Adrenal gland (tissue), 12 donors: ENCODE results near the gene RET. TPM values are rescaled to one million over a fixed set of nuclear protein-coding genes. Genes with fewer than 3 reads are reported as not detected.

Source experiments
- DNase-seq, 7 donors: peaks; one replicate each; pipeline ENCODE4 v3.0.0-alpha.2; 2019 to 2020
- H3K27ac ChIP-seq, 5 donors: fragments of 200-600 bp; sonication (generic) in 4 of 5; 1 replicate in 3 of 5; 2 replicates in 2 of 5; pipeline versions ENCODE4 v1.5.1 to v1.8.0; 2016 to 2020; ENCODE audit warnings: mild to moderate bottlenecking in 1 of 5
- H3K27me3 ChIP-seq: fragments of 200-600 bp; 2 replicates; pipeline ENCODE4 v1.8.0; 2021
- H3K36me3 ChIP-seq, 2 donors: fragments of 200-600 bp; replicated peaks in 1 of 2; 1 replicate in 1 of 2; 2 replicates in 1 of 2; pipeline versions ENCODE4 v1.5.1 to v1.8.0; 2018 to 2022
- H3K4me1 ChIP-seq, 2 donors: fragments of 200-600 bp; replicated peaks in 1 of 2; 1 replicate in 1 of 2; 2 replicates in 1 of 2; pipeline versions ENCODE4 v1.5.1 to v1.8.0; 2018 to 2021
- H3K4me3 ChIP-seq, 4 donors: fragments of 200-600 bp; sonication (generic) in 3 of 4; one replicate each; pipeline ENCODE4 v1.5.1; 2016 to 2018
- H3K9me3 ChIP-seq, 3 donors: fragments of 200-600 bp; sonication (generic) in 1 of 3; replicated peaks in 1 of 3; 1 replicate in 2 of 3; 2 replicates in 1 of 3; pipeline versions ENCODE4 v1.5.1 to v1.8.0; 2016 to 2021
- POLR2A ChIP-seq, 2 donors: fragments of 450-650 bp; IDR thresholded peaks; one replicate each; pipeline ENCODE4 v1.6.1; 2017; ENCODE audit warnings: antibody characterized with exemption in 2 of 2, mild to moderate bottlenecking in 2 of 2, moderate library complexity in 1 of 2
- WGBS, 4 donors: extraction: QIAGEN DNeasy Blood & Tissue Kit in 2 of 4; methylation state at CpG; one replicate each; pipeline versions ENCODE4 v1.1.5 to v1.1.7; 2013 to 2017; 5-methylcytosine and 5-hydroxymethylcytosine counted together
- intact Hi-C, 2 donors: fragments of 100-400 bp; cut with DNase I; formaldehyde crosslinking; loops; one replicate each; pipeline versions ENCODE4 v1.14.1 to v1.15.0; 2022 to 2023
- polyA plus RNA-seq, 3 donors: library from polyadenylated mRNA; stranded (reverse); fragments of 200-250 nt in 2 of 3; fragments of 350-450 nt in 1 of 3; fragmentation: Illumina TruSeq in 1 of 3; extraction: RNeasy Lipid Tissue Mini Kit (QIAGEN cat#74804) in 1 of 3; gene quantifications; one replicate each; pipeline ENCODE4 v1.2.3, GENCODE V29; 2013 to 2014
- total RNA-seq, 9 donors: library from RNA; depleted of rRNA in 4 of 9; stranded (reverse); fragments of >200 nt in 4 of 9; fragments of 120-200 nt in 1 of 9; fragmentation: NEBNext Ultra II Directional in 1 of 9; extraction: Animal tissue kit (Norgen Biotek cat#: 25700) in 1 of 9; gene quantifications; one replicate each; pipeline versions ENCODE4 v1.1.0 to v1.2.4, GENCODE V29; 2013 to 2023
- TF ChIP-seq, protein P1 (sequence below), 6 experiments: fragments of 450-650 bp in 4 of 6; fragments of 200-600 bp in 2 of 6; sonication (generic) in 1 of 6; IDR thresholded peaks; 1 replicate in 5 of 6; 2 replicates in 1 of 6; pipeline versions ENCODE4 v1.5.1 to v1.8.0; 2016 to 2021; ENCODE audit warnings: antibody characterized with exemption in 6 of 6, mild to moderate bottlenecking in 2 of 6, moderate library complexity in 1 of 6
- donor health status: healthy with polysubstance abuse.
- donor health status: Bipolar disorder and iron deficiency.
- donor health status: DM: yes; HTN: yes; CAD: no.
- donor health status: DM: no; HTN: no; CAD: no.
- donor health status: DM: no; HTN: no; CAD: no.
- donor health status: DM: yes; HTN: yes; CAD: no.

RET gene
- total and polyA plus RNA-seq, 12 donors, result 1.6 to 43.6 (median 6.0) TPM

DNA sequence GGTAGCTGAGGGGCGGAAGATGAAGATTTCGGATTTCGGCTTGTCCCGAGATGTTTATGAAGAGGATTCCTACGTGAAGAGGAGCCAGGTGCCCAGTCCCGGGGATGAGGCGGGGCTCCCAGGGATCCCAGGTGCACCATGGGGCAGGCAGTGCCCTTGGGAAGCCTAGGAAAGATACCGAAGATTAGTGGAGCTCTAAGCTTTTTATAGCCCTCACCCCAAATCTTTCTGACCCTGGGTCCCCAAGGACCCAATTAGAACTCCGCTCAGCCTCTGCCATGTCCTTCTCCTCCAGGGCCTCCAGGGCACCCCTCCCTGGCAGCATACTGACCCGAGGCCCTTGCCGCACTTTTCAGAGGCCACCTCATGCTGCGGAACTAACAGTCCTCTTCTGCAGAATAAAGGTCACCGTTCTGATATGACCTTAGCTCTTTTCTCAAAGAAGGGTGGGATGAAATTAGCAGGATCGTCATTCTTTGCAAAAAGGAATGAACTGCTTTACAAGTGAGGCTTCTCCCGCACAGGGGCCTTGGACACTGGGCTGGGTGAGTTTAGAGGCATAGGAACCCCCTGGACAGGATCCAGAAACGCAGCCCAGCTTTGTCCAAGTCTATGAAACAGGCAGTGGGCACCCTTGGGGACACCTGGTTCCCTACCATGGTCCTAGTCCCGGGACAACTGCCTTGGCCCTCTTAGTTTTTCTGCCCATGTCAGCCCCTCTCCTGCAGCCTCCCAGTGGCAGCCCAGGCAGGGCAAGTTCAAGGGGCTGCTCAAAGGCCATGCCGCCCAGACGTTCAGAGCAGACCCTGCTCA, 43.5 kb downstream of the RET start:
- Histone ChIP-seq H3K9me3 (no peaks in the 10 kb centered on the region), H3K27me3 (no peaks in the 10 kb centered on the region), H3K27ac (no peak overlapping the region), H3K4me3 (no peak overlapping the region), H3K4me1 (no peaks in the 10 kb centered on the region), H3K36me3 (no peaks in the 10 kb centered on the region)
- intact Hi-C loops, result no loop called here
- DNase-seq, result peak in 1 of 7 donors; percentile 11
- no peak for TF ChIP-seq POLR2A (IDR thresholded peaks at IDR 0.05)
- TF ChIP-seq, protein P1, sequence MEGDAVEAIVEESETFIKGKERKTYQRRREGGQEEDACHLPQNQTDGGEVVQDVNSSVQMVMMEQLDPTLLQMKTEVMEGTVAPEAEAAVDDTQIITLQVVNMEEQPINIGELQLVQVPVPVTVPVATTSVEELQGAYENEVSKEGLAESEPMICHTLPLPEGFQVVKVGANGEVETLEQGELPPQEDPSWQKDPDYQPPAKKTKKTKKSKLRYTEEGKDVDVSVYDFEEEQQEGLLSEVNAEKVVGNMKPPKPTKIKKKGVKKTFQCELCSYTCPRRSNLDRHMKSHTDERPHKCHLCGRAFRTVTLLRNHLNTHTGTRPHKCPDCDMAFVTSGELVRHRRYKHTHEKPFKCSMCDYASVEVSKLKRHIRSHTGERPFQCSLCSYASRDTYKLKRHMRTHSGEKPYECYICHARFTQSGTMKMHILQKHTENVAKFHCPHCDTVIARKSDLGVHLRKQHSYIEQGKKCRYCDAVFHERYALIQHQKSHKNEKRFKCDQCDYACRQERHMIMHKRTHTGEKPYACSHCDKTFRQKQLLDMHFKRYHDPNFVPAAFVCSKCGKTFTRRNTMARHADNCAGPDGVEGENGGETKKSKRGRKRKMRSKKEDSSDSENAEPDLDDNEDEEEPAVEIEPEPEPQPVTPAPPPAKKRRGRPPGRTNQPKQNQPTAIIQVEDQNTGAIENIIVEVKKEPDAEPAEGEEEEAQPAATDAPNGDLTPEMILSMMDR (IDR thresholded peaks at IDR 0.05), result no peak
- WGBS, 4 donors, result 82 to 83% (median 82%) methylated on average over 17 to 19 of the region's 19 CpGs

DNA sequence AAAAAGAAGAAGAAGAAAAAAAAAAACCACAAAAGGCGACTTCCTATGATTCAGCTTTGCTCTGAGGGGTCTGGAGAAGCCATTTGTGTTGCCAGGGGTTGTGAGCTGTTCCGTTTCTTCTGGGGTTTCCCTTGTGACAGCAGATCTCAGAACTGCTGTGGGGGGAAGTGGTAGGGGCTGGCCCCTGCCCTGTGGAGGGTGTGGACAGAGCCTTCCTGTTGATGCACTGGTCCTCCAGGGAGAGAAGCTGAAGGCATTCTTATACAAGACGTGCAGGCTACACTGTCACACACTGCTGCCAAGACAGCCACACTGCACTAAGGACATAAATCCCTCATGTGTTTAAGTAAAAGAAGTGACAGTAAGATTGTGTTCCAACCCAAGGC, 44.1 kb downstream of the RET start:
- TF ChIP-seq, protein P1 (IDR thresholded peaks at IDR 0.05), result no peak
- TF ChIP-seq POLR2A (IDR thresholded peaks at IDR 0.05), result no peak
- peak in 2 of 7 donors; percentile 26 to 35 for DNase-seq
- H3K9me3 ChIP-seq, result no peaks in the 10 kb centered on the region
- intact Hi-C loops, result no loop called here
- H3K27ac ChIP-seq, result no peak overlapping the region
- H3K36me3 ChIP-seq, result no peaks in the 10 kb centered on the region
- no peak overlapping the region for H3K4me3 ChIP-seq
- no peaks in the 10 kb centered on the region for H3K27me3 ChIP-seq
- no peaks in the 10 kb centered on the region for H3K4me1 ChIP-seq
- 56 to 76% (median 71%) methylated on average over 3 of the region's 3 CpGs for WGBS, 4 donors

DNA sequence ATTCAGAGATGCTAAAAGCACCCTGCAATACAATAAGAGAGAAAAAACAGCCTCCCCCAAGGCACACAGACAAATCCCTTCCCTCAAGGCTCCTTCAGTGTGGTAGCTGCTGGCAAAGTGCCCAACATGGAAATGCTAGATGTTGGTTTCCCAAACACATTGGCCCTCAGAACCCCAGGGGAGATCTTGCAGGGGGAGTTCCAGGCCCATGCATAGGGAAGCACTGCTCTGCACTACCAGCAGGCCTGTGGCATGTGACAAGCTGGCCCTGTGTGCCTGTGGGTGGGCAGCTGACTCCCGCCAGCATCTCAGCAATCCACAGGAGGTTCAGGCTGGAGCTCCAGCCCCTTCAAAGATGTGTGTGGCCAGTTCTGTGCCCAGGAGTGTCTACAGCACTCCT, 44.6 kb downstream of the RET start:
- Histone ChIP-seq H3K4me1 (no peaks in the 10 kb centered on the region), H3K4me3 (no peak overlapping the region), H3K9me3 (no peaks in the 10 kb centered on the region), H3K36me3 (no peaks in the 10 kb centered on the region), H3K27me3 (no peaks in the 10 kb centered on the region), H3K27ac (no peak overlapping the region)
- no peak for TF ChIP-seq POLR2A (IDR thresholded peaks at IDR 0.05)
- TF ChIP-seq, protein P1 (IDR thresholded peaks at IDR 0.05), result no peak
- WGBS, 4 donors, result 81 to 100% (median 86%) methylated on average over 1 of the region's 1 CpG; no CpG with 5 or more reads in 1 of the 4 donors
- intact Hi-C loops, result no loop called here
- DNase-seq, result peak in 1 of 7 donors; percentile 30

DNA sequence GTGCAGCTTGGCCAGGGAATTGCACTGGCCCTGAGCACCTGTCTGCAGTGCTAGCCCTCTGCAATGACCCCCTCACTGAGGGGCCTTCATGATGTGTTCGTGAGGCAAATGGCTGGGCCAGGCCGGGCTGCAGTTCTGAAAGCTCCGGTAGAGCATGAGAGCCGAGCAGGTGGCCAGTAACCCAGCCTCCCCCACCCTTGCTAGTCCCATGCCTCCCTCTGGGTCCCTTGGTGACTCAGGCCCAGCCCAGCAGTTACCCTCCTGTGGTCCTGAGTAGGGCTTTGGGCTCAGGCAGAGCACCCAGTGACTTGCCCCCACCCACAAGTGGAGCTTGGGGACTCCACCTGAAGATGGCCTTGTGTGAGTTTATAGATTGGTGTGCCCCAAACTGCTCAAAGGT, 45.2 kb downstream of the RET start:
- WGBS, 4 donors, result 90 to 92% (median 91%) methylated on average over 2 to 4 of the region's 4 CpGs; no CpG with 5 or more reads in 1 of the 4 donors
- H3K4me1 ChIP-seq, result no peaks in the 10 kb centered on the region
- TF ChIP-seq, protein P1 (IDR thresholded peaks at IDR 0.05), result no peak
- TF ChIP-seq POLR2A (IDR thresholded peaks at IDR 0.05), result no peak
- no peak overlapping the region for H3K27ac ChIP-seq
- no peak overlapping the region for H3K4me3 ChIP-seq
- DNase-seq, result peak in 1 of 7 donors; percentile 48
- no peaks in the 10 kb centered on the region for H3K27me3 ChIP-seq
- H3K9me3 ChIP-seq, result no peaks in the 10 kb centered on the region
- H3K36me3 ChIP-seq, result no peaks in the 10 kb centered on the region
- intact Hi-C loops, result no loop called here
